Measurements from ENCODE around the gene RNF26.

RNF26 gene

DNA sequence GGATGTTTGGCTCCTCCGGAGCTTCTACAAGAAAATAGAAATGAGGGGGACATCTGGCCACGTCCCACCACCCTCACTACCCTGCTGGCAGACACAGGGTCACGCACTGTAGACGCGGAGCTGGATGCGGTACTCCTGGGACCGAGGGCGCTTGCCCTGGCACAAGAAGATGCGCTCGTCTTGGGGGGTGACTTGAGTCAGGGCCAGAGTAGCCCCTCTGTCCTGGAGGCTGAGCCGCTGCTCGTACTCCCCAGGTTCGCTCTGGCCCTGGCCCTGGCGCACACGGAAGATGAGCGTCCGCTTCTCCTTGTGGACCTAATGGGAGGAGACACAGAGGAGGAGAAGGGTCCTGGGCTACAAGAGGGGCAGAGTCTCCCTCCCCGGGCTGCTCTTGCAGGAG lies 19.6 kb upstream of the RNF26 start:
- no peak for DNase-seq (ENCODE audit: low read depth)
- H3K4me3 ChIP-seq (ENCODE audit: control insufficient read depth, low read depth, low read length) = no peak overlapping the region
- TF ChIP-seq, protein P1, sequence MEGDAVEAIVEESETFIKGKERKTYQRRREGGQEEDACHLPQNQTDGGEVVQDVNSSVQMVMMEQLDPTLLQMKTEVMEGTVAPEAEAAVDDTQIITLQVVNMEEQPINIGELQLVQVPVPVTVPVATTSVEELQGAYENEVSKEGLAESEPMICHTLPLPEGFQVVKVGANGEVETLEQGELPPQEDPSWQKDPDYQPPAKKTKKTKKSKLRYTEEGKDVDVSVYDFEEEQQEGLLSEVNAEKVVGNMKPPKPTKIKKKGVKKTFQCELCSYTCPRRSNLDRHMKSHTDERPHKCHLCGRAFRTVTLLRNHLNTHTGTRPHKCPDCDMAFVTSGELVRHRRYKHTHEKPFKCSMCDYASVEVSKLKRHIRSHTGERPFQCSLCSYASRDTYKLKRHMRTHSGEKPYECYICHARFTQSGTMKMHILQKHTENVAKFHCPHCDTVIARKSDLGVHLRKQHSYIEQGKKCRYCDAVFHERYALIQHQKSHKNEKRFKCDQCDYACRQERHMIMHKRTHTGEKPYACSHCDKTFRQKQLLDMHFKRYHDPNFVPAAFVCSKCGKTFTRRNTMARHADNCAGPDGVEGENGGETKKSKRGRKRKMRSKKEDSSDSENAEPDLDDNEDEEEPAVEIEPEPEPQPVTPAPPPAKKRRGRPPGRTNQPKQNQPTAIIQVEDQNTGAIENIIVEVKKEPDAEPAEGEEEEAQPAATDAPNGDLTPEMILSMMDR (IDR thresholded peaks at IDR 0.05; ENCODE audit: control insufficient read depth, insufficient read depth, low read depth, low read length, missing control alignments) = no peak

DNA sequence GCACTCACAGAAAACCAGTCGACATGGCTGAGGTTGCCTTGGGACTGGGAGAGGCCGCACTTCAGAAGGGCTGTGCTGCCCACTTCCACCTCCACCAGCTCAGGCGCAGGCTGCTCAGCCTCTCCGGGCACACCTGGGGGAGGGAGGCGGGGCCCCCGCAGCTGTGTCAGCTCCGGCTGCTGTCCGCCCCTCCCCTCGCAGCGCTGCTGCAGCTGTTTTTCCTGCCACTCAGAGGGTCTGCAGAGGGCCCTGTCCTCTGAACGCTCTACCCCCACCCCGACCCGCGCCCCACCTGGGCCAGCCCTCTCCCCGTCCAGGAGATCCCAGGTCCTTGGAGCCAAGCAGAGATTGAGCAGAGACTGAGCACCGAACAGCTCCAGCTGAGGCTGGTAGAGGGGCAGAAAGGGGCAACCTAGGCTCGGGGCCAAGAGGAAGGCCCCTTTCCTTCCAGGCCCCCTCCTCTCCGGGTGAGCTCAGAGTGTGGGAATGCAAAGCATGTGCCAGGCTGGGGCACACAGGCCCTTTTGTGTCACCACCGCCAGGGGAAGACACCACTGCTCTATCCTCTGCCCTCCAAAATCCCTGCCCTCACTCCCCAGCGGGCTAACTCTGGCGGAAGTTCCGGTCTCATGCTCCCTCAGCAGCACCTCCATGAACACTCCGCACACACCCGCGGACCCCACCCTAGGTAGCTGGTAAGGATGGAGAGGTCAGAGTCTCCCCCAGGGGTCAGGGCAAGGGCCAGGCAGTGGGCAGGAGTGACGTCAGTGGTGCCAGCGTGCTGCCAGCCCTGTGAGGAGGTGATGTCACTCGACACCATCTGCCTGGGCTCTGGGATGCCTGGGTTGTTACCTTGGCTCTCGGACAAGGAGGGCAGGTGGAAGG lies 19.0 kb upstream of the RNF26 start:
- TF ChIP-seq, protein P1 (IDR thresholded peaks at IDR 0.05; ENCODE audit: control insufficient read depth, insufficient read depth, low read depth, low read length, missing control alignments) = no peak
- H3K4me3 ChIP-seq (ENCODE audit: control insufficient read depth, low read depth, low read length) = no peak overlapping the region; the same call in 1 of the 2 replicates
- DNase-seq (ENCODE audit: low read depth) = no peak

DNA sequence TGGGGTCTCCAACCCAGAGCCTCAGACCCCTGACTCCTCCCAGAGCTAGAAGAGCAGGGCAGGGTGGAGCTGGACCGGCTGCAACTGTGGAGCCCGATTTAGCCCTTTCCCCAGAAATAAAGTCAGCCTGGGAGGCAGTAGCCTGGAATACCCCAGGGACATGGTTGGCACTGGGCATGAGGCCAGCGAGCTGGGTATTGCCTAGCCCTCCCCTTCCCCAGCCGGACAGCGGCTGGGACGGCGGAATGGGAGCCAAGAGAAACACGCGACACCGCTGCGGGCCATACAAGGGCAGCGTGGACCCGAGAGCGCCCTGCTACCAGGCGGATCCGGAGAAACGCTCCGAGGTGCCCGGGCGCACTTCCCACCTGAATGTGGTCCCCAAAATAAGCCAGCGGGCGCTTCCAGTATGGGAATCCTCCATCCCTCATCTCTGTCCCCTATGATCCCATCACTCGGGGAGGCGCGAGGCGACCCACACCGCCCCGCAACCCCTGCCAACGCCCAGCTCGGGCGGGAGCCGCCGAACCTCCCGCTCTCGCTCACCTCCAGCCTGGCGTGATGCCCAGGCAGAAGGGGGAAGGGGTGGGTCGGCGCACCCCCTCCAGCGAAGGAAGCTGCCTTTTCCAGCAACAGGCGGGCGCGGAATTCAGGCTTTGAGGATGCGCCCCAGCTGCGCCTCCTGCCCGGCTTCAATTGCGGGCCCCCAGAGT lies 18.2 kb upstream of the RNF26 start:
- H3K4me3 ChIP-seq (ENCODE audit: control insufficient read depth, low read depth, low read length) = peak overlapping the region; percentile 40
- DNase-seq (ENCODE audit: low read depth) = no peak
- TF ChIP-seq, protein P1 (IDR thresholded peaks at IDR 0.05; ENCODE audit: control insufficient read depth, insufficient read depth, low read depth, low read length, missing control alignments) = no peak

DNA sequence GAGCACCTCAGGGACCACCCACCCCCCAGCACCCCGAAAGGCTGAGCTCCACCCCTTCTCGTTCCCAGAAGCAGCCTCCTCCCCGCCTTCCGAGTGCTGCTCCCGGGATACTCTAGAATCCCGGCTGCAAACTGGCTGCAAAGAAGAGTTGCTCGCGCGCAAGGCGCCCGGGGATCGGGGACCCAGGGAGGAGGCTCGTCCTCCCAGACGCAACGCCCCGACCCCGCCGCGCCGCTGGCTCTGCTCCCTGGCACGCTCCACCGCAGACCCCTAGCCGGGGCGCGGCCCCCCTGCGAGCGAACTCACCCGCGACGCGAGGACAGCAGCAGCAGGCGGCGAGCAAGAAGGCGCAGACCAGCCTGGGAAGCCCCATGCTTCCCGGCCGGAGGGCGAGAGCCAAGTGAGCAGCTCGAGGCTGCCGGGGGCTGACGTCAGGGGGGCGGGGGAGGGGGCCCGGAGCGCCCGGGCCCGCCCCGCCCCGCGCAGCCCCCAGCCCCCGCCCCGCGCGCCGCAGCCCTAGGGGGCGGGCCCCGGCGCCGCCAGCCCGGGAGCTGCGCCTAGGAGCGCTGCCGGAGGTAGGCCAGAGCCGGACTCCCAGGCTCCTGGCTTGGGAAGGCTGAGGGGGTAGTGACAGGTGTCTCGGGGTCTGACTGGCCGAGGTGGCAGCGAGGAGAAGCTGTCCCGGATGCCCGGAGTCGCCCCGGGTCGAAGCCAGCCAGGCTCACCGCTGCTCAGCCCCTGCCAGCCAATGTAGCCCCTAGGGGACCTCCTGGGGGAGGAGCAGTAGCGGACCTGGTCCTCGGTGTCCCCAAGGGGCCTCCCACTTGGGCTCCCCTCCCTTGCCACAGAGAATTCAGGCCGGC lies 17.4 kb upstream of the RNF26 start, which contains the start of gene MCAM:
MCAM (minus strand) TSS at position 402 of the 863 bp plus-strand sequence; CDS start at position 373, 29 bp downstream.
- no peak for DNase-seq (ENCODE audit: low read depth)
- TF ChIP-seq, protein P1 (IDR thresholded peaks at IDR 0.05; ENCODE audit: control insufficient read depth, insufficient read depth, low read depth, low read length, missing control alignments) = no peak
- H3K4me3 ChIP-seq (ENCODE audit: control insufficient read depth, low read depth, low read length) = peak within 1 kb of the TSS; percentile 40

DNA sequence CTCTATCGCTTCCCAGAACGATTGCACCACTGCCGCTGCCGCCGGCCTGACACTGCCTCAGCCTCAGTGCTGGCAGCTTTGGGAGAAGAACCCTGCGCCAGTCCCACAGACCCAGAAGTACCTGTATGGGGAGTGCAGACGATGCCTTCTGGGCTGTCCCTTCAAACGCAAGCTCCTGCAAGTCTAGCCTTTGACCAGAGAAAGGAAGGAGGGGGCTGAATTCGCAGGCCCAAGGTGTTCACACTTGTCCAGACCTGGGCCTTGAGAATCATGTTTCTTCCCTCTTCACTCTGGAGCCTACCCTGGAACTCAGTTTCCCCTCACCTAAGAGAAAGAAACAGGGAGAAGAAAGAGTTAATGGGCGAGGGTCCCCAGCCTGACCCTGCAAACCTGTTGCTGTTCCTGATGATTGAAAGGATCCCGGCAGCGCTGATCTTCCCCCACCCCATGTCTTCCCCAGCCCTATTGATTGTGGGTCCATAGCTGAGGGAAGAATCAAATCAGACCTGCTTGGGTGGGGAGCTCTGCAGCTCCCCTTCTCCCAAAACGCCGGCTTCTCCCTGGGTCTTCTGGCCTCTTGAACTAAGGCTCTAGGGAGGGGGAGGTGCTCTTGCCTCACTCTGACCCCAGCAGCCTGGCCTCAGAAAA lies 16.6 kb upstream of the RNF26 start:
- no peak overlapping the region for H3K4me3 ChIP-seq (ENCODE audit: control insufficient read depth, low read depth, low read length)
- TF ChIP-seq, protein P1 (IDR thresholded peaks at IDR 0.05; ENCODE audit: control insufficient read depth, insufficient read depth, low read depth, low read length, missing control alignments) = no peak
- no peak for DNase-seq (ENCODE audit: low read depth)

All from AG09309 (cell line).